ENCODE results near the gene MMP24.

Gene MMP24

GRCh38 chr20:35224536-35224935 lies 2.0 kb upstream of the MMP24 start:
- Histone ChIP-seq H2AFZ (no peak overlapping the region), H3K4me2 (ENCODE audit: low read length) (no peak overlapping the region), H3K36me3 (ENCODE audit: control insufficient read depth, insufficient read depth, low read length) (no peaks in the 10 kb centered on the region), H3K9ac (no peak overlapping the region), H3K27me3 (ENCODE audit: control insufficient read depth, insufficient read depth, low read length) (no peaks in the 10 kb centered on the region), H3K4me1 (peaks cover 7% of the 10 kb centered on the region), H3K27ac (no peak overlapping the region), H3K9me3 (ENCODE audit: control insufficient read depth, low read length) (no peaks in the 10 kb centered on the region), H3K79me2 (no peaks in the 10 kb centered on the region), H3K4me3 (ENCODE audit: low read depth, low read length) (no peak overlapping the region)
- no peak for TF ChIP-seq CTCF (IDR thresholded peaks at IDR 0.05)

GRCh38 chr20:35225319-35226125 lies 968 bp upstream of the MMP24 start:
- H3K4me1 ChIP-seq = peaks cover 7% of the 10 kb centered on the region
- H3K4me3 ChIP-seq (ENCODE audit: low read depth, low read length) = no peak overlapping the region
- no peak overlapping the region for H3K27ac ChIP-seq
- H3K27me3 ChIP-seq (ENCODE audit: control insufficient read depth, insufficient read depth, low read length) = no peaks in the 10 kb centered on the region
- H3K4me2 ChIP-seq (ENCODE audit: low read length) = no peak overlapping the region
- no peak overlapping the region for H3K9ac ChIP-seq
- H3K36me3 ChIP-seq (ENCODE audit: control insufficient read depth, insufficient read depth, low read length) = no peaks in the 10 kb centered on the region
- H2AFZ ChIP-seq = peak overlapping the region; percentile 91
- no peak for TF ChIP-seq CTCF (IDR thresholded peaks at IDR 0.05)
- H3K79me2 ChIP-seq = no peaks in the 10 kb centered on the region
- H3K9me3 ChIP-seq (ENCODE audit: control insufficient read depth, low read length) = no peaks in the 10 kb centered on the region

GRCh38 chr20:35226884-35227681 lies 593 bp downstream of the MMP24 start:
- Histone ChIP-seq H3K27ac (no peak overlapping the region), H3K79me2 (no peaks in the 10 kb centered on the region), H3K9ac (no peak overlapping the region), H3K9me3 (ENCODE audit: control insufficient read depth, low read length) (no peaks in the 10 kb centered on the region), H3K36me3 (ENCODE audit: control insufficient read depth, insufficient read depth, low read length) (no peaks in the 10 kb centered on the region), H3K27me3 (ENCODE audit: control insufficient read depth, insufficient read depth, low read length) (no peaks in the 10 kb centered on the region), H3K4me1 (peaks cover 7% of the 10 kb centered on the region), H2AFZ (peak overlapping the region; percentile 83), H3K4me2 (ENCODE audit: low read length) (peak overlapping the region; percentile 50), H3K4me3 (ENCODE audit: low read depth, low read length) (no peak overlapping the region)
- TF ChIP-seq CTCF (IDR thresholded peaks at IDR 0.05) = no peak

GRCh38 chr20:35232575-35232974 lies 6.1 kb downstream of the MMP24 start:
- peaks cover 7% of the 10 kb centered on the region for H3K4me1 ChIP-seq
- H3K4me3 ChIP-seq (ENCODE audit: low read depth, low read length) = no peak overlapping the region
- no peak for TF ChIP-seq CTCF (IDR thresholded peaks at IDR 0.05)
- H3K27me3 ChIP-seq (ENCODE audit: control insufficient read depth, insufficient read depth, low read length) = no peaks in the 10 kb centered on the region
- no peaks in the 10 kb centered on the region for H3K36me3 ChIP-seq (ENCODE audit: control insufficient read depth, insufficient read depth, low read length)
- peaks cover 9% of the 10 kb centered on the region for H3K79me2 ChIP-seq
- H3K9me3 ChIP-seq (ENCODE audit: control insufficient read depth, low read length) = no peaks in the 10 kb centered on the region
- H3K9ac ChIP-seq = no peak overlapping the region
- no peak overlapping the region for H2AFZ ChIP-seq
- H3K4me2 ChIP-seq (ENCODE audit: low read length) = no peak overlapping the region
- no peak overlapping the region for H3K27ac ChIP-seq
